ENCODE results near the gene COPRS.

The COPRS gene, protein sequence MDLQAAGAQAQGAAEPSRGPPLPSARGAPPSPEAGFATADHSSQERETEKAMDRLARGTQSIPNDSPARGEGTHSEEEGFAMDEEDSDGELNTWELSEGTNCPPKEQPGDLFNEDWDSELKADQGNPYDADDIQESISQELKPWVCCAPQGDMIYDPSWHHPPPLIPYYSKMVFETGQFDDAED

DNA sequence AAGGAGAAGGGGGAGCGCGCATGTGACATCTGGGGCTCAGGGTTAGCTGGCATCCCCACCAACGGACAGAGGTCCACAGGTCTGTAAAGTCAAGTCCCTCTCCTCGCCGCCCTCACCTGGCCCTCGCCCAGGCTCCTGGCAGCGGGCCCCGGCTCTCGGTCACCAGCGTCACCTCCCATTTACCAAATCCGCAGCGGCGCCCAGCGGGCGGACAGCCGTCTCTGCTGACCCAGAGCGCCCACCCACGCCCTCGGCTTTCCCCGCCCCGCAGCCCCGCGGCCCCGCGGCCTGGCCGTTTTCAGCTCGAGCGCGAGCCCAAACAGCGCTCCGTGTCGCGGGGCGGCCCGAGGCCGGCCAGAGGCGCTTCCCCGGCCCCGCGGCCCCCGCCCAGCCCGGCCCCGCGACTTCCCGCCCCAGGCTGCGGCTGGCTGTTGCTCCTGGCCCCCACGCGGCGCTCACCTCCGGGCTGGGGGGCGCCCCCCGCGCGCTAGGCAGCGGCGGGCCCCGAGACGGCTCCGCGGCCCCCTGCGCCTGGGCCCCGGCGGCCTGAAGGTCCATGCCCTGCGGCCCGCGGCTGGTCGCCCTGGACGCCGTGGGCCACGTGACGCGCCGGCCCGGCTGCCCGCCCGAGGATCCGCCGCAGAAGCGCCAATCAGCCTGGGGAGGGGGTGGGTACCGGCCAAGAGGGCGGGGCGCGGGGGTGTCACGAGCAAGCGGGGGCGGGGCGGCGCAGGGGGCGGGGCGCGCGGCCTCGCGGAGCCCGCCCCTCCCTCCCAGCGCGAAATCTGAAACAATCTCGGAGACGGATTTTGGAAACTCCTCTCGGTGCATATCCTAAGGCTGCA, at the start of gene COPRS:
TSS of gene COPRS (minus strand) at position 603 of the 845 bp plus-strand sequence. CDS start at position 558, 45 bp downstream.
- DNase-seq (ENCODE audit: low spot score), result peak; percentile 81

DNA sequence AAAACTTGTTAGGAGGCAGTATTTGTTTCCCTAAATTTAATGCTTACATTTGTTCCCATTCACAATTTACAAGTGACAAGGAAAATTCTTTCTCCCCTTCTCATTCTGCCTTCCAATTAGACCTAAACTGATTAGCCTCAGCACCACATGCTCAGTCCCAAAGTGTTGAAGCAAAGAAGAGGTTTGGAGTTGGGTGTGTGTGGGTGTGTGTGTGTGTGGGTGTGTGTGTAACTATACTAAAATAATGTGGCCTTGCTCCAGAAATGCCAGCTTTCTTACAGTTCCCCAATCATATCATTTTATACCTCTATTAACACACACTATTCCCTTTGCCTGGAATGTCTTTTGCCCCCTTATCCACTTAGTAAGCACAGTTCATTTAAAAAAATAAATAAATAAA, 49.3 kb upstream of the COPRS start:
- no peak for DNase-seq (ENCODE audit: low spot score)

DNA sequence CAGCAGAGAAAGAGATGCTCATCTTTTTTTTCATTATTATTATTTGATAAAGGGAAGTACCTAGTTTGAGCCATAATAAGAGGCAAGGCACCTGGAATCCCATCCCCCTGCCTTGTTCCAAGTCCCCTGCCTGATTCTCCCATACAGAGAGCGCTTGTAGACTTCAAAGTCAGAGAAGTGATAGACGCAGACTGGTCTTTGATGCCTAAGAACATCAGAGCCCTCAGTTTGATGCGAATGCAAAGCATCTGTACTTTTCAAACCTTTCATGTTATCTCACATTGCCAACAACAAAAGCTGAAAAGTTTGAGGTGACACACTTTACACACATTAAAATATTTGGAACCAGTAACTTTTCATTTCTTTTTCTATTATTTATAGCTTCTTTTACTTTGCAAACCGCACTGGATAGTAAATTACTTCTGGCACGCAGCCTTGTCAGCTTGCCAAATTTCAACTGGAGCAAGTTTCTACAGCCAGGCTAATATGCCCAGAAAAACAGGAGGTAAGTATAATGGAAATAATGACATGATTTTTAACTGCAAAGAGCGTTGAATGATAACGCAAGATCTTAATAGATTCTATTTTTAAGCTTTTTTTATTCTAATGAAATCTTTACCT, 48.4 kb upstream of the COPRS start:
- no peak for DNase-seq (ENCODE audit: low spot score)

DNA sequence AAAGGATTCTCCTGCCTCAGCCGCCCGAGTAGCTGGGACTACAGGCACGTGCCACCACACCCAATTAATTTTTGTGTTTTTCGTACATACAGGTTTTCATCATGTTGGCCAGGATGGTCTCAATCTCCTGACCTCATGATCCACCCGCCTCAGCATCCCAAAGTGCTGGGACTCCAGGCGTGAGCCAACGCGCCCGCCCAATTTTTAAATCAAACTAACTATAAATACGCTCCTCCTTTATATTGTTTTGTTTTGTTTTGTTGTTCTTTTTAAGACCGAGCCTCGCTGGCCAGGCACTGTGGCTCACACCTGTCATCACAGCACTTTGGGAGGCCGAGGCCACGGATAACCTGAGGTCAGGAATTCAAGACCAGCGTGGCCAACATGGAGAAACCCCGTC, 44.4 kb upstream of the COPRS start:
- DNase-seq (ENCODE audit: low spot score), result no peak

DNA sequence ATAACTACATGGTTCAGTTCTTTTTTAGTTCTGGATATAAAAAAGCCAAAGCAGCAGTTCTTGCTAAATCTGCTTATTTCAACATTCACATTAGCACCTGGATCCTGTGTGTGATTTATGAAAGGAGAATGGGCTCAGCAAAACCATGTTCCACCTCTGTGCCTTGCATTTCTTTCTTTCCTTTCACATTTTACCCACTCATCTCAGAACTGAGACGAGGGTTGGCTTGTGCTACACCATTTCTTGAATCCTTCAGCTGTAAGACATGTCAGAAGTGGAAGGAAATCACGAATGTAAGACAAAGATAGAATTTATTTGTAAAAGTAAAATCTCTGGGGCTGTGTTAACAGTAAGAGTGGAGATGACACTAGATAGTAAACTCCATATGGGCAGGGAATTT, 43.6 kb upstream of the COPRS start:
- no peak for DNase-seq (ENCODE audit: low spot score)

DNA sequence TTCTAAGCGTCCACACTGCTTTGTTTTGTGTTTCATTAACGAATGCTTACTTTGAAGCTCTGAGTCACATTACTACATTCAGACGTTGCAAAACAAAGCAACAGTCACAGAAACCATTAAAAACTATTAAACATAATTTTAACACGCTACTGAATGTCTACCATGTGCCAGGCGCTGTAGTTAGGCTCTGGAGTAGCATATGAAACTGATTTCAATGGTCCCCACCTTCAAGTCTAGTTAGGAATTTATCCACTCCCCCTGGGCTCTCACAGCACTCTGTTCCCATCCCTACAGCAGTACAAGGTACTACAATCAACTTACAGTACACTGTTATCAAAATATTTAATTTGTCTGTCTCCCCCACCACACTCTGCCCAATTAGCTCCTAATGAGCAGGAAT, 41.8 kb upstream of the COPRS start:
- DNase-seq (ENCODE audit: low spot score), result no peak

DNA sequence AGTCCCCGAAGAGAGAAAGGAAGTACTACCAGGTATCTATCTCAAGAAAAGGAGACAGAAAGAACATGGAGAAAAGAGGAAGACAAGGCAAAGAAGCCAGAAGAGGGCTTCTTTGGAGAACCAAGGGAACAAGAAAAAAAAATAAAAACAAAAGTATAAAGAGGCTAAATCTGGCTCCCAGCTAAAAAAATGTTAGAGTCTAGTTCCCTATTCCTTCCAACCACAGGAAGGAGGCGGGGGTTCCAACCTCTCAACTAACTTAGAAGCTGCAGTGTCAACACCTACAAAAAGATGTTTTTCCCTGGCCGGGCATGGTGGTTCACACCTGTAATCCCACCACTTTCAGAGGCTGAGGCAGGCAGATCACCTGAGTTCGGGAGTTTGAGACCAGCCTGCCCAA, 29.1 kb upstream of the COPRS start:
- no peak for DNase-seq (ENCODE audit: low spot score)

DNA sequence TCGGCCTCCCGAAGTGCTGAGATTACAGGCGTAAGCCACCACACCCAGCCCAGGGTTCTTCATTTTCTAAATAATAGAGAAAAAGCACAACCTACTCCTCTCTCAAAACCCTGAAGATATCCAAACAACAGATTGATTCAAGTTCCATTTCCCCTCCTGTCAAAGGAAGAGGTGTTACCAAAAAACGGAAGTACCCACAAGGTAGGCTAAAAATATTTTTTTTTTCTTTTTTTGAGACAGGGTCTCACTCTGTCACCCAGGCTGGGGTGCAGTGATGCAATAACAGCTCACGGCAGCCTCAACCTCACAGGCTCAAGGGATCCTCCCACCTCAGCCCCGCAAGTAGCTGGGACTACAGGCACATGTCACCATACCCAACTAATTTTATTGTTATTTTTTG, 23.5 kb upstream of the COPRS start:
- DNase-seq (ENCODE audit: low spot score), result no peak

DNA sequence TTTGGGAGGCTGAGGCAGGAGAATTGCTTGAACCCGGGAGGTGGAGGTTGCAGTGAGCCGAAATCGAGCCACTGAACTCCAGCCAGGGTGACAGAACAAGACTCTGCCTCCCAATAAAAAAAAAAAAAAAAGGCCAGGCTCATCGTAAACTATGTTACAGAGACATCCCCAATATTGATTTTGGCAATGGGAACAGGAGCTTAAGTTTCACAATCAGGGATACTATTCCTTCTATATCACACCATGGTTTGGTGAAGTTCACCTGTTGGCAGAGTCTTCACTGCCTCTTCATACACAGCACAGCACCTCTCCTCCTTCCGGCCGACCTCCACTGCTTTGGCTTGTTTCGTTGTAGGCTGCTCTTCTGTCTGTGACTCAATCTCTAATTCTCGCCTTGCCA, 21.3 kb upstream of the COPRS start:
- DNase-seq (ENCODE audit: low spot score), result no peak

DNA sequence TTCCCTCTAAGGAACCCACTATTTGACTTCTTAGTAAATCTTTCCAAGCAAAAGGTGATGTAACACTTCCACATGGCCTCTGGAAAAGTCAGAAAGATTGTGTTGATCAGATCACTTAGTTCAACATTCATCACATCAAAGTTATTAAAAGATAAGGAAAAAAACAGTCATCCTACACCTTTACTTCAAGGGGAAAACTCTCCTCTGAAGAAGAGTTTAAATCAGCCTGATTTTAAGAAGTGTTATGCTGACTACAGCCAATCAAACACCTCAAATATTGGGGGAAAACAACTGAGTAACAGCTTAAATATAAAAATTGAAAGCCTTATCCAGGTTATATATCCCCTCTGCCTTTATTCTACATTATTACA, 19.6 kb upstream of the COPRS start:
- no peak for DNase-seq (ENCODE audit: low spot score)

DNA sequence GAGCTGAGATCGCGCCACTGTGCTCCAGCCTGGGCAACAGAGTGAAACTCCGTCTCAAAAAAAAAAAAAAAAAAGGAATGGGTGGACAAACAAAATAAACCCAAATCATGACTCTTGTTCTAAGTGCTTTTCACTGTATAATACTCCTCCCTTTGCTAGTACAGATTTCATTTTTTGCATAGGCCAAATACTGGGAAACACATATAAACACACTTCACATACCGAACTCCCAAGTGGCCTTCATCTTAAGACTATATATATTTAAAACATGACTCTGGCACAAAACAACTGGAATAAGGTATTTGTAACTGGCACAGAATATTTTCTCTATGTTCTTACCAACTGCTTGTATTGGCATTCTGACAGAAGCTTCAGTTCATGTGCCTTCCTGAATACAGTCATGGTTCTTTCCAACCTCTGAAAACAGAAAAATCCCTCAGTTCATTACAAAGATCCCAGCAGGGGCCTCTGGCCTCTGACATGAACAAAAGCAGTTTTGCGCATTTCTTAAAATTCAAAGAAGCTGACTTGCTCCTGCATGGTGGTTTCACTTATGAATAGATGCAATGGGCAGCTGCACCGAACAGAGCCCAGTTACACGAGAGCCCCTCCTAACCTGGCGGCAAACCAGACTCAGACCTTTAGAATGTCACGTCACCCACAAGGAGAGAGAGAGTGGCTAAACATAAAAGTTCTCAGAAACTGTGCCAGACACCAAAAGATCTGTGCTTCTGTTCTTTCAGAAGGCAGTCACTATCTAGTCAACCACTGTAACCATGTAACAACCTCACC, 19.1 kb upstream of the COPRS start:
- DNase-seq (ENCODE audit: low spot score), result no peak

DNA sequence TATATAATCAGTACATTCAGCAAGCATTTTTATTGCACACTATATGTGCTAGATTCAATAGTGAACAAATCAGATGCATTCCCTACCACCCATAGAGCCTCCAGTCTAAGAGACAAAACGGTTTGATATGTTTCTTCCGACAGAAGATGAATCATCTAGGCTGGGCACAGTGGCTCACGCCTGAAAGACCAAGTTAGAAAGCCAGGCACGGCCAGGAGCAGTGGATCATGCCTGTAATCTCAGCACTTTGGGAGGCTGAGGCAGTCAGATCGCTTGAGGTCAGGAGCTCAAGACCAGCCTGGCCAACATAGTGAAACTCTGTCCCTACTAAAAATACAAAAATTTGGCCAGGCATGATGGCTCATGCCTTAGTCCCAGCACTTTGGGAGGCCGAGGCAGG, 18.3 kb upstream of the COPRS start:
- no peak for DNase-seq (ENCODE audit: low spot score)

DNA sequence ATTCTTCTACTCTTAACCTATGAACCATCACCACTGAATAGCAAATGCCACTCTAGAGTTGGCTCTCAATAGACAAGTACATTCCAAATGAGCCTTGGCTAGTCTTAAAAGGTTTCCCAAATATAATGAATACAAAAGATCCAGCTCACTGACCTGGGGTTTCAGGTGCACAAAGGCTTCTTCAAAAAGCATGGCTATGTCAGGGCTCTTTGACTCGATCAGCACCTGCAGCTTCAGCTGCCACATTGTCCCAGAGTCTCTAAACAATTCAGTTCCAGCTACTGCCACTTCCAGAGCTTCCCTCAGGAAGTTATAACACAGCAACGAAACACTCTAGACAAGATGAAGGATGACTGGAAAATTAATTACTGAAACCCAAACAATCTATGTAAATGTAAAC, 16.0 kb upstream of the COPRS start:
- DNase-seq (ENCODE audit: low spot score), result no peak

DNA sequence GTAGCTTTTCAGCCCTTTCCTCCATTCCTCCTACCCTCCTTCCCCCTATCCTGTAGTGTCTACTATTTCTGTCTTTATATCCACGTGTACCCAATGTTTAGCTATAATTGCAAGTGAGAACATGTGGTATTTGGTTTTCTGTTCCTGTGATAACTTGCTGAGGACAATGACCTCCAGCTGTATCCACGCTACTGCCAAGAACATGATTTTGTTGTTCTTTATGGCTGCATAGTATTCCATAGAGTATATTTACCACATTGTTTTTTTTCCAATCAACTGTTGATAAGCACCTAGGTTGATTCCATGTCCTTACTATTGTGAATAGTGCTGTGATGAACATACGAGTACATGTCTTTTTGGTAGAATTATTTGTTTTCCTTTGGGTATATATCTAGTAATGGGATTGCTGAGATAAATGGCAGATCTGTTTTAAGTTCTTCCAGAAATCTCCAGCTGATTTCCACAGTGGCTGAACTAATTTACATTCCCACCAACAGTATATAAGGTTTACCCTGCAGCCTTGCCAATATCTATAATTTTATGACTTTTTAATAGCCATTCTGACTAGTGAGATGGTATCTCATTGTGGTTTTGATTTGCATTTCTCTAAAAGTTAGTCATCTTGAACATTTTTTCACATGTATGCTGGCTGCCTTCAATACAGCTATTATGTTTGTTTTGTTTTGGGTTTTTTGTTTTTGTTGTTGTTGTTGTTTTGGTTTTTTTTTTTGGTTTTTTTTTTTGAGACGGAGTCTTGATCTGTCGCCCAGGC, 10.9 kb upstream of the COPRS start:
- DNase-seq (ENCODE audit: low spot score), result no peak

DNA sequence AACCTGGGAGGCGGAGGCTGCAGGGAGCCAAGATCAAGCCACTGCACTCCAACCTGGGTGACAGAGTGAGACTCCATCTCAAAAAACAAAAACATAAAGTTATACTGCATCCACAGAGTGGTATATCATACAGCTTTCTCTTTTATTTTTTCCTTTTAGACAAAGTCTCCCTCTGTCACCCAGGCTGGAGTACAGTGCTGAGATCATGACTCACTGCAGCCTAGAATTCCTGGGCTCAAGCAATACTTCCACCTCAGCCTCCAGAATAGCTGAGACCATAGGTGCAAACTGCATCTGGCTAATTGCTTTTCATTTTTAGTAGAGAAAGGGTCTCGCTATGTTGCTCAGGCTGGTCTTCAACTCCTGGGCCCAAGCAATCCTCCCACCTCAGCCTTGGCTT, 10.0 kb upstream of the COPRS start:
- no peak for DNase-seq (ENCODE audit: low spot score)

DNA sequence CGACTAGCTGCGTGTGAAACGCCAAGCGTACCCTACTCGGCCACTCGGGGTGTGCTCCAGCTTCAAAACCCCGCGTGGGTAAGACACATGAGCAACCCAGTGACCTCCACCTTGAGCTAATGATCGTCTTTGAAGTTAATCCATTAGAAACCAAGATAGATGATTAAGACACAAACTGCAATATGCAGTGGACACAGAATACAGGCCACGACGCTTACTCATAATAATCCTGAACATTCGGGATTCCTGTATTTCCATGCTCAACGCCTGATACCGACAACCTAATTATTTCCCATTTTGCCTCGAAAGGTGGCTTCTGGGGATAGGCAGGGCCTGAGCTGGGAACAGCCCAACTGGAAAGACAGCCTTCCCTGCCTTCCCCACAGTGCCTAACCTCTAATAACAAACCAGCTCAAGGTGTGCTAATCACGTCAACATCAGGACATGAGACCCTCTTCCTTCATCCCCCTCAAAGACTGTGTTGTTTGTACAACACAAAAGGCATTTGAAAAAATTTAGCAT, 504 bp upstream of the COPRS start:
- DNase-seq (ENCODE audit: low spot score), result no peak

DNA sequence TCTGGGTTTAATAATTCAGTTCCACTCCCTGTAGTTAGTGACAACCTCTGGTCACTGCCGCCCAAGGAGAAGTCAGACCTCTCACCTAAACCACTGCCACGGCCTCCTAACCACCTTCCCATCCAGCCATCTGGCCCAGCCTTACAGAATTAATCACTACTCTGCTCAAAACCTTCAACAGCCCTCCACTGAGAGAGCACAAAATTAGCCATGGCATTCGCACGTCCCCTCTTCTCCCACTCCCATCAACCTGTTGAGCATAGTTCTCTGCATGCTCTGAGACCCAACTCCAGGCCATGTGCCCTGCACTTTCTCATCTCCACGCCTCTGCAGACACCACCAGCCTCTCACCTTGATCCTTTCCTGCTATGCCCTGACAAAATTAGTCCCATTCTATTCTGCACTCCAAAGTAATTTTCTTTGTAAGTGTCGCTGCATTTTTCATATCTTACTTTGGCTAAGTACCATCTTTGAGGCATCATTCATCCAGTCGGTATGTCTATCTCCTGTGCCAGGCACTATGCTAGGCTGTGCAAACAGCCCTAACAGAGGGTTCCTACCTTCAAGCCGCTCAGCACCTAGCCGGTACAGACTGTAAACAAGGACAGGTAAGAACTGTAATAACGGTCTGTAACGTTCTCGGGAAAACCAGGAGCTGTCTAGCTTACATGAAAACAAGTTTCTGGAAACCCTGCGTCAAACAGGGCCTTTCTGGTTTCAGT, 963 bp downstream of the COPRS start:
- DNase-seq (ENCODE audit: low spot score), result no peak

DNA sequence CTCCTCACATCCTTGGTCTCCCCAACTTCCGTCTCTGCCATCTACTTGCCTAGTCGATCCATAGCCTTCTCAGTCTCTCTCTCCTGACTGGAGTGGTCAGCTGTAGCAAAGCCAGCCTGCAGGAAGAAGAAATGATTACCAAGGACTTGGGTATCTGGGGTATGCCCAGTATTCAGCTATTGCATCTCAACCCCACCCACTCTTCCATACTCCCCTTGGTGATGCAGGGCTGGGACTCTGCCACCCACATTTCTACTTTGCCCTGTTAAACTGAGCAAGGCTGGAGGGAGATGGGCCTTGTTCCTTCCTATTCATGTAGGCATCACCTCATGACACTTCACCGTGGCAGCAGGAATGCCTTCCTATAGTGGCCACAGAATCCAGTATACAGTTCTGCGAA, 2.3 kb downstream of the COPRS start:
- no peak for DNase-seq (ENCODE audit: low spot score)

DNA sequence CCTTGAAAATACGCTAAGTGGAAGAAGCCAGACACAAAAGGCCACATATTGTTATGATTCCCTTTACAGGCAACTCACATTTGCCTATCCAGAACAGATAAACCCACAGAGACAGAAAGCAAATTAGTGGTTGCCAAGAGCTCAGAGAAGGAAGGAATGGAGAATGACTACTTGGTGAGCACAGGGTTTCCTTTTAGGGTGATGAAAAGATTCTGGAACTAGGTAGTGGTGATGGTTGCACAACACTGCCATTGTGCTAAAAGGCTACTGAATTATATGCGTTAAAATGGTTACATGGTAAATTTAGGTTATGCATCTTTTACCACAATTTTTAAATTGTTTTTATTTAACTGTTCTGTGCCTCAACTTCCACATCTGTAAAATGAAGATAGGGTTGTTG, 4.4 kb downstream of the COPRS start:
- no peak for DNase-seq (ENCODE audit: low spot score)

DNA sequence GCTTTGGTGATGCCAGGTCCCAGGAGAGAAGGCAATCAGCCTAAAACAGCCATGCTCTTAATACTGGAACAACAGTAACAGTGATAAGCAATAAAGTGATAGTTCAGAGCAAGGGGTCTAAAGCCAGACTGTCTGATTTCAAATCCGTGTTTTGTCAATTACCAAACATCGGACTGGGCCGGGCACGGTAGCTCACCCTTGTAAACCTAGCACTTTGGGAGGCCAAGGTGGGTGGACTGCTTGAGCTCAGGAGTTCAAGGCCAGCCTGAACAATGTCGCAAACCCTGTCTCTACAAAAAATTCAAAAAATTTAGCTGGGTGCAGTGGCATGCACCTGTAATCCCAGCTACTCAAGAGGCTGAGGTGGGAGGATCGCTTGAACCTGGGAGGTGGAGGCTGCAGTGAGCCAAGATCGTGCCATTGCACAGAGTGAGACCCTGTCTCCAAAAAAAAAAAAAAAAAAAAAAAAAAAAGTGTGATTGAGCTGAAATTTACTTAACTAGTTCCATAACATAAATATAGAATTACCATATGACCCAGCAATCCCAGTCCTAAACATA, 5.1 kb downstream of the COPRS start:
- no peak for DNase-seq (ENCODE audit: low spot score)

DNA sequence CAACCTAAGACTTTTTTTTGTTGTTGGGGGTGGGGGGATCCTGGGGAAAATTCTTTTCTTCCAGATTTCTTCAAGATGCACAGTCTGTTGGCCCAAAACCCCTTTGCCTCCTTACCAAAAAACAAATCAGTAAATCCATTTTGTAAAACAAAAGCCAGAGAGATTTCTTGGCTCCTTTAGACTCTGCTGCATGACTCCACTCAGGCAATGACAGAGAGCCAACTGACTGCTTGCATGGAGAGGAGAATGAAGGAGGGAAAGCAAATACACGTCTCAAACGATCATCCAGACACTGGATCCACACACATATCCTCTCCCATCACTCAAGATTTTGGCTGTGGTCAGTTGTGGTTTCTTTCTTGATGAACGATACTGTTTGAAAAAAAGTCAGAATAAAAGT, 13.8 kb downstream of the COPRS start:
- DNase-seq (ENCODE audit: low spot score), result no peak

Measured in HuH-7.5 (cell line).